MM.1S (cell line): Measurements from ENCODE around the gene ZBTB11.

ENCODE experiments used
- DNase-seq: peaks from one replicate; pipeline ENCODE4 v3.0.0-alpha.2; 2015
- H2AFZ ChIP-seq: fragments of 300-600 bp; sonication (generic); 2 replicates; pipeline ENCODE4 v1.6.0; 2016; ENCODE audit warnings: antibody characterized with exemption, low read length
- H3F3A ChIP-seq: fragments of 300-600 bp; sonication (generic); 2 replicates; pipeline ENCODE4 v1.6.1; 2016; ENCODE audit warnings: mild to moderate bottlenecking, antibody characterized with exemption, low read length, moderate library complexity, mixed read lengths; ENCODE audit not compliant: insufficient read depth
- H3K27ac ChIP-seq: fragments of 300-600 bp; sonication (generic); 2 replicates; pipeline ENCODE4 v1.5.1; 2016; ENCODE audit warnings: mild to moderate bottlenecking, low read length
- H3K27me3 ChIP-seq: fragments of 300-600 bp; sonication (generic); replicated peaks from 2 replicates; pipeline ENCODE4 v1.6.0; 2016; ENCODE audit warnings: low read length; ENCODE audit not compliant: insufficient read depth
- H3K36me3 ChIP-seq: fragments of 300-600 bp; sonication (generic); replicated peaks from 2 replicates; pipeline ENCODE4 v1.6.1; 2016; ENCODE audit warnings: mild to moderate bottlenecking, low read length, mixed read lengths; ENCODE audit not compliant: insufficient read depth
- H3K4me1 ChIP-seq: fragments of 300-600 bp; sonication (generic); 2 replicates; pipeline ENCODE4 v1.6.1; 2016; ENCODE audit warnings: low read length, mixed read lengths
- H3K4me2 ChIP-seq: fragments of 300-600 bp; sonication (generic); 2 replicates; pipeline ENCODE4 v1.6.0; 2016; ENCODE audit warnings: low read depth, low read length
- H3K4me3 ChIP-seq: fragments of 300-600 bp; sonication (generic); 2 replicates; pipeline ENCODE4 v1.5.1; 2016; ENCODE audit warnings: low read length, mixed read lengths
- H3K79me2 ChIP-seq: fragments of 300-600 bp; sonication (generic); 2 replicates; pipeline ENCODE4 v1.6.1; 2016; ENCODE audit warnings: mixed run types, low read length, mixed read lengths
- H3K9ac ChIP-seq: fragments of 300-600 bp; sonication (generic); 2 replicates; pipeline ENCODE4 v1.6.1; 2016; ENCODE audit warnings: low read length, mixed read lengths
- H3K9me2 ChIP-seq: fragments of 300-600 bp; sonication (generic); replicated peaks from 2 replicates; pipeline ENCODE4 v1.6.1; 2016; ENCODE audit warnings: mild to moderate bottlenecking, low read length, mixed read lengths; ENCODE audit not compliant: insufficient read depth
- H3K9me3 ChIP-seq: fragments of 300-600 bp; sonication (generic); replicated peaks from 2 replicates; pipeline ENCODE4 v1.6.1; 2016; ENCODE audit warnings: mild to moderate bottlenecking, low read length, mixed read lengths; ENCODE audit not compliant: insufficient read depth
- H4K20me1 ChIP-seq: fragments of 300-600 bp; sonication (generic); 2 replicates; pipeline ENCODE4 v1.6.1; 2016; ENCODE audit warnings: mild to moderate bottlenecking, low read length, moderate library complexity, mixed read lengths; ENCODE audit not compliant: insufficient read depth
- EZH2 ChIP-seq: fragments of 300-600 bp; sonication (generic); optimal IDR thresholded peaks from 2 replicates; pipeline ENCODE3; 2017; ENCODE audit warnings: low read depth, mild to moderate bottlenecking, antibody characterized with exemption, low read length, mixed read lengths
- EZH2phosphoT487 ChIP-seq: fragments of 300-600 bp; sonication (generic); IDR thresholded peaks from 2 replicates; pipeline ENCODE4 v1.6.1; 2018; ENCODE audit warnings: antibody characterized with exemption, low read length
- TF ChIP-seq, protein P1 (sequence below): fragments of 300-600 bp; sonication (generic); IDR thresholded peaks from 2 replicates; pipeline ENCODE4 v1.5.1; 2016; ENCODE audit warnings: antibody characterized with exemption, low read length, mixed read lengths

ZBTB11 gene

DNA sequence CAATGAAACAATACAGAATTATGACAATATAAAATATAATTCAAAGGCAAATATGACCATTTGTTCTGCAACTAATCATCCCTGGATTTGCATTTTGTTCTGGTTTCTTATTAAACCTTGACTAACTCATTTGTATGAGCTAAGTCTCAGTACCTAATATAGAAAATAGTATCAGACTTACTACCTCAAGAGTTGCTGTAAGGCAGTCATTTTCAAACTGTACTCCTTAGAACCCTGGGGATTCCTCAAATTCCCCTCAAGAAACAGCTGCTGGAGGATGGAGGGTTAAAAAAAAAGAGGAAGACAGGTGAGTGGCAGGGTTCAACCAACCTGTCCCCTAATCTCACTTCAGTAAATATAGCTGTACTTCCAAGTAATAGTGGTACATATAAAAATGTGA is 11.1 kb downstream of the ZBTB11 start:
- DNase-seq = no peak
- Histone ChIP-seq H3K27ac (no peak overlapping the region), H3K4me2 (no peak overlapping the region), H3K4me3 (no peak overlapping the region), H2AFZ (no peak overlapping the region), H3K27me3 (no peaks in the 10 kb centered on the region), H3K4me1 (no peaks in the 10 kb centered on the region), H4K20me1 (no peaks in the 10 kb centered on the region), H3K9me3 (no peaks in the 10 kb centered on the region), H3F3A (no peaks in the 10 kb centered on the region), H3K9me2 (no peaks in the 10 kb centered on the region), H3K9ac (no peak overlapping the region), H3K79me2 (peaks cover 2% of the 10 kb centered on the region), H3K36me3 (peaks cover 3% of the 10 kb centered on the region; the same call in 1 of the 2 replicates)
- no peak for TF ChIP-seq EZH2

DNA sequence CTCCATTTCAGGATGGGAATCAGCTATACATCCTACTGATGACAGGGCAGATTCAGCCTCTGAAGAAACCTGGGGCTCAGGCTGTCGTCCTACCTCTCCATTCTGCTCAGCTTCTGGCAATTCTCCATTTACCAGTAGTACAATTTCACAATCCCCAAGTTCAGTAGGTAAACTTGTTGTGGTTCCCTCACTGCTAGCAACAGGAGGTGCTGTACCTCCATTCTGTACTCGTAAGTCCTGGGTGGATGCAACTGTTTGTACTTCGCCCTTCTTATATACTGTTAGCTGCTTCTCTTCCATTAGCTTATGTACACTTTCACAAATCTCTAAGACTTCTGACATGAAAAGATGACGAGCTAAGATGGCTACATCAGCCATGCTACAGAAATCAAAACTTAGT is 11.6 kb downstream of the ZBTB11 start:
- Histone ChIP-seq H3K4me3 (no peak overlapping the region), H3K9me2 (no peaks in the 10 kb centered on the region), H3K9me3 (no peaks in the 10 kb centered on the region), H3F3A (no peaks in the 10 kb centered on the region), H3K36me3 (peaks cover 3% of the 10 kb centered on the region; the same call in 1 of the 2 replicates), H3K9ac (no peak overlapping the region), H3K79me2 (no peaks in the 10 kb centered on the region; the same call in 1 of the 2 replicates), H2AFZ (no peak overlapping the region), H4K20me1 (no peaks in the 10 kb centered on the region), H3K4me1 (no peaks in the 10 kb centered on the region), H3K27me3 (no peaks in the 10 kb centered on the region), H3K27ac (no peak overlapping the region), H3K4me2 (no peak overlapping the region)
- DNase-seq = no peak
- TF ChIP-seq EZH2 (no peak), EZH2phosphoT487 (no peak)
- TF ChIP-seq, protein P1, sequence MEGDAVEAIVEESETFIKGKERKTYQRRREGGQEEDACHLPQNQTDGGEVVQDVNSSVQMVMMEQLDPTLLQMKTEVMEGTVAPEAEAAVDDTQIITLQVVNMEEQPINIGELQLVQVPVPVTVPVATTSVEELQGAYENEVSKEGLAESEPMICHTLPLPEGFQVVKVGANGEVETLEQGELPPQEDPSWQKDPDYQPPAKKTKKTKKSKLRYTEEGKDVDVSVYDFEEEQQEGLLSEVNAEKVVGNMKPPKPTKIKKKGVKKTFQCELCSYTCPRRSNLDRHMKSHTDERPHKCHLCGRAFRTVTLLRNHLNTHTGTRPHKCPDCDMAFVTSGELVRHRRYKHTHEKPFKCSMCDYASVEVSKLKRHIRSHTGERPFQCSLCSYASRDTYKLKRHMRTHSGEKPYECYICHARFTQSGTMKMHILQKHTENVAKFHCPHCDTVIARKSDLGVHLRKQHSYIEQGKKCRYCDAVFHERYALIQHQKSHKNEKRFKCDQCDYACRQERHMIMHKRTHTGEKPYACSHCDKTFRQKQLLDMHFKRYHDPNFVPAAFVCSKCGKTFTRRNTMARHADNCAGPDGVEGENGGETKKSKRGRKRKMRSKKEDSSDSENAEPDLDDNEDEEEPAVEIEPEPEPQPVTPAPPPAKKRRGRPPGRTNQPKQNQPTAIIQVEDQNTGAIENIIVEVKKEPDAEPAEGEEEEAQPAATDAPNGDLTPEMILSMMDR = no peak

DNA sequence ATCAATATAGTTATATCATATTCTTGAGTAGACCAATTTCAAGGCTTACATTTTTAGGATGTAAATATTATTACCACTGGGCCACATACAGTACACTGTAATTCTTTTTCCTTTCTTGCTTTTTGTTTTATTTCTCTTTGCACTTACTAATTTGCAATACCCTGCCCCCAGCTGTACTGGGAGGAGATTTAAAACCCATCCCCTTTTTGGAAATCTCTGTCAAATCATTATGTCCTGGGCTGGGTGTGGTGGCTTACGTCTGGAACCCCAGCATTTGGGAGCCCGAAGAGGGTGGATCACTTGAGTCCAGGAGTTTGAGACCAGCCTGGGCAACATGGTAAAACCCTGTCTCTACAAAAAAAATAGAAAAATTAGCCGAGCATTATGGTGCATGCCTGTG is 16.2 kb downstream of the ZBTB11 start:
- H3K9me3 ChIP-seq = no peaks in the 10 kb centered on the region
- H3K4me1 ChIP-seq = no peaks in the 10 kb centered on the region
- TF ChIP-seq, protein P1 = no peak
- TF ChIP-seq EZH2 = no peak
- no peaks in the 10 kb centered on the region for H3K9me2 ChIP-seq
- no peaks in the 10 kb centered on the region for H3K79me2 ChIP-seq
- no peak overlapping the region for H3K4me3 ChIP-seq
- no peaks in the 10 kb centered on the region for H3K27me3 ChIP-seq
- no peaks in the 10 kb centered on the region for H3F3A ChIP-seq
- H3K9ac ChIP-seq = no peak overlapping the region
- H3K4me2 ChIP-seq = no peak overlapping the region
- H3K36me3 ChIP-seq = 0 out of 2 replicates have a peak, but pooled peaks cover 3% of the 10 kb centered on the region
- no peak overlapping the region for H2AFZ ChIP-seq
- DNase-seq = no peak
- no peaks in the 10 kb centered on the region for H4K20me1 ChIP-seq
- H3K27ac ChIP-seq = no peak overlapping the region

DNA sequence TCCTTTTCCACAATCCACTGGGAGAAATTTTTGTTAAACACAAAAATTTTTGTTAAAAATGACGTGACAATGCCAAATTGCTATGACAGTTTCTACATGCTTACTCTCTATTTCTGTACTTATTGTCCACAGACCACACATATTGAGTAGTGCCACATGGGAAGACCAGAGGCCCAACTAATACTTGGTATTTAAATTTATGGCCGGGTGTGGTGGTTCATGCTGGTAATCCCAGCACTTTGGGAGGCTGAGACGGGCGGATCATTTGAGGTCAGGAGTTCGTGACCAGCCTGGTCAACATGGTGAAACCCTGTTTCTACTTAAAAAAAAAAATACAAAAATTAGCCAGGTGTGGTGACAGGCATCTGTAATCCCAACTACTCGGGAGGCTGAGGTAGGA is 20.3 kb downstream of the ZBTB11 start:
- H3K9ac ChIP-seq = no peak overlapping the region
- no peak for DNase-seq
- no peak for TF ChIP-seq EZH2
- no peak for TF ChIP-seq EZH2phosphoT487
- TF ChIP-seq, protein P1 = no peak
- H3K4me1 ChIP-seq = no peaks in the 10 kb centered on the region
- no peaks in the 10 kb centered on the region for H3K79me2 ChIP-seq
- H3K36me3 ChIP-seq = peaks cover 8% of the 10 kb centered on the region
- H3K27me3 ChIP-seq = no peaks in the 10 kb centered on the region
- H3K4me2 ChIP-seq = no peak overlapping the region
- no peaks in the 10 kb centered on the region for H3K9me3 ChIP-seq
- H3K4me3 ChIP-seq = no peak overlapping the region
- H3K9me2 ChIP-seq = no peaks in the 10 kb centered on the region
- no peak overlapping the region for H3K27ac ChIP-seq
- no peak overlapping the region for H2AFZ ChIP-seq
- no peaks in the 10 kb centered on the region for H4K20me1 ChIP-seq
- no peaks in the 10 kb centered on the region for H3F3A ChIP-seq
